IMR-90 (cell line): ENCODE data around the gene PLCG2. TPM values are rescaled to one million over a fixed set of nuclear protein-coding genes. Genes with fewer than 3 reads are reported as not detected.

Source experiments
- ATAC-seq: fragments of 200-7000 bp; cut with Tn5 transposase; 2 replicates; pipeline ENCODE4 v1.9.1; 2020; ENCODE audit warnings: low read depth, mild to moderate bottlenecking, moderate library complexity
- BruUV-seq: library from RNA; stranded (reverse); fragments of 400-500 nt; replicated peaks from 2 replicates; lab custom pipeline; 2021; lab: Mats Ljungman, UMichigan
- CTCF ChIA-PET: fragments of 300-600 bp; formaldehyde crosslinking; extraction: SDS; loops from one replicate; lab custom pipeline; 2021; ENCODE audit warnings: antibody characterized with exemption; lab: Yijun Ruan, JAX
- POLR2A ChIA-PET: fragments of 300-600 bp; sonication (Branson Sonifier 250); formaldehyde crosslinking; loops from one replicate; lab custom pipeline; 2022; ENCODE audit warnings: antibody characterized with exemption; ENCODE audit not compliant: unreplicated experiment; lab: Charles Lee
- DNase-seq: peaks from one replicate; pipeline ENCODE4 v3.0.0; 2013
- H2AFZ ChIP-seq: replicated peaks from 2 replicates; pipeline ENCODE3; 2013; ENCODE audit warnings: low read length, mild to moderate bottlenecking; ENCODE audit not compliant: poor library complexity
- H2AK5ac ChIP-seq: 2 replicates; pipeline ENCODE4 v1.6.1; 2013; ENCODE audit warnings: low read depth, low read length, inconsistent platforms
- H2AK9ac ChIP-seq: replicated peaks from 2 replicates; pipeline ENCODE3; 2013; ENCODE audit warnings: mild to moderate bottlenecking, low read depth, low read length, moderate library complexity; ENCODE audit not compliant: poor library complexity
- H2BK120ac ChIP-seq: 2 replicates; pipeline ENCODE4 v1.6.1; 2013; ENCODE audit warnings: low read depth, low read length, inconsistent platforms
- H2BK15ac ChIP-seq: 3 replicates; pipeline ENCODE4 v1.6.1; 2013; ENCODE audit warnings: low read depth, low read length, inconsistent platforms
- H2BK20ac ChIP-seq: 2 replicates; pipeline ENCODE4 v1.6.1; 2013; ENCODE audit warnings: low read depth, mild to moderate bottlenecking, inconsistent platforms, low read length, moderate library complexity
- H2BK5ac ChIP-seq: 2 replicates; pipeline ENCODE4 v1.6.1; 2013; ENCODE audit warnings: mild to moderate bottlenecking, low read depth, low read length, inconsistent platforms; ENCODE audit not compliant: poor library complexity, severe bottlenecking
- H3K14ac ChIP-seq: replicated peaks from 2 replicates; pipeline ENCODE4 v1.6.1; 2013; ENCODE audit warnings: low read depth, low read length, inconsistent platforms
- H3K18ac ChIP-seq: 2 replicates; pipeline ENCODE4 v1.6.1; 2013; ENCODE audit warnings: low read depth, low read length, control low read depth
- H3K23ac ChIP-seq: 2 replicates; pipeline ENCODE4 v1.6.1; 2013; ENCODE audit warnings: low read depth, low read length, inconsistent platforms
- H3K27ac ChIP-seq: 2 replicates; pipeline ENCODE4 v1.5.1; 2013; ENCODE audit warnings: mild to moderate bottlenecking, control low read depth, low read length; ENCODE audit not compliant: insufficient read depth
- H3K27me3 ChIP-seq: 2 replicates; pipeline ENCODE4 v1.6.1; 2013; ENCODE audit warnings: low read length; ENCODE audit not compliant: control insufficient read depth, insufficient read depth
- H3K36me3 ChIP-seq: 2 replicates; pipeline ENCODE4 v1.6.1; 2013; ENCODE audit warnings: low read length, mixed read lengths; ENCODE audit not compliant: control insufficient read depth, insufficient read depth
- H3K4ac ChIP-seq: 2 replicates; pipeline ENCODE4 v1.6.1; 2013; ENCODE audit warnings: low read depth, low read length, inconsistent platforms
- H3K4me1 ChIP-seq: 2 replicates; pipeline ENCODE4 v1.6.1; 2013; ENCODE audit warnings: low read length, mixed read lengths; ENCODE audit not compliant: control insufficient read depth, insufficient read depth
- H3K4me2 ChIP-seq: 2 replicates; pipeline ENCODE4 v1.6.1; 2013; ENCODE audit warnings: low read depth, mild to moderate bottlenecking, control low read depth, low read length, moderate library complexity
- H3K4me3 ChIP-seq: 2 replicates; pipeline ENCODE4 v1.5.1; 2013; ENCODE audit warnings: low read depth, mild to moderate bottlenecking, control low read depth, low read length, moderate library complexity; ENCODE audit not compliant: insufficient read depth
- H3K56ac ChIP-seq: 2 replicates; pipeline ENCODE4 v1.6.1; 2013; ENCODE audit warnings: low read length, inconsistent platforms; ENCODE audit not compliant: insufficient read depth; ENCODE audit errors: extremely low read depth
- H3K79me1 ChIP-seq, 2 experiments: 2 replicates each; pipeline ENCODE4 v1.6.1; 2013; ENCODE audit warnings: low read length in 2 of 2, inconsistent platforms in 1 of 2, low read depth in 1 of 2
- H3K9ac ChIP-seq: 2 replicates; pipeline ENCODE4 v1.6.1; 2013; ENCODE audit warnings: low read depth, low read length, control low read depth
- H3K9me1 ChIP-seq: 2 replicates; pipeline ENCODE4 v1.6.1; 2013; ENCODE audit warnings: low read length, inconsistent platforms; ENCODE audit not compliant: insufficient read depth
- H3K9me3 ChIP-seq: 2 replicates; pipeline ENCODE4 v1.6.1; 2013; ENCODE audit warnings: low read length; ENCODE audit not compliant: control insufficient read depth, insufficient read depth
- H4K20me1 ChIP-seq: 2 replicates; pipeline ENCODE4 v1.6.1; 2013; ENCODE audit warnings: low read length, inconsistent platforms; ENCODE audit not compliant: insufficient read depth
- H4K5ac ChIP-seq: 2 replicates; pipeline ENCODE4 v1.6.1; 2013; ENCODE audit warnings: mild to moderate bottlenecking, low read depth, low read length, control low read depth
- H4K8ac ChIP-seq, 2 experiments: 2 replicates each; pipeline ENCODE4 v1.6.1; 2013; ENCODE audit warnings: low read depth in 2 of 2, low read length in 2 of 2, control low read depth in 1 of 2, inconsistent platforms in 1 of 2
- H4K91ac ChIP-seq: 2 replicates; pipeline ENCODE4 v1.6.1; 2013; ENCODE audit warnings: low read depth, low read length, inconsistent platforms; ENCODE audit not compliant: insufficient read depth
- BHLHE40 ChIP-seq: fragments of 150-350 bp; IDR thresholded peaks from 2 replicates; pipeline ENCODE4 v1.6.1; 2016; ENCODE audit warnings: mild to moderate bottlenecking, low read depth, low read length
- CEBPB ChIP-seq: IDR thresholded peaks from 2 replicates; pipeline ENCODE4 v1.6.1; 2012; ENCODE audit warnings: low read depth, low read length, improper control_type of control experiment
- CHD1 ChIP-seq: IDR thresholded peaks from 2 replicates; pipeline ENCODE4 v1.6.1; 2012; ENCODE audit warnings: low read depth, low read length, improper control_type of control experiment
- CTCF ChIP-seq: conservative IDR thresholded peaks from 2 replicates; pipeline ENCODE4 v1.5.1; 2012; ENCODE audit warnings: mild to moderate bottlenecking, low read depth, low read length, improper control_type of control experiment
- ELK1 ChIP-seq: fragments of 150-350 bp; IDR thresholded peaks from 2 replicates; pipeline ENCODE4 v1.6.1; 2016; ENCODE audit warnings: low read depth, mild to moderate bottlenecking, low read length, moderate library complexity, borderline replicate concordance
- MAFK ChIP-seq: IDR thresholded peaks from 2 replicates; pipeline ENCODE4 v1.6.1; 2012; ENCODE audit warnings: low read depth, low read length, improper control_type of control experiment
- NFE2L2 ChIP-seq: fragments of 150-350 bp; IDR thresholded peaks from 2 replicates; pipeline ENCODE4 v1.6.1; 2016; ENCODE audit warnings: low read depth, mild to moderate bottlenecking, low read length
- POLR2A ChIP-seq: IDR thresholded peaks from 2 replicates; pipeline ENCODE4 v1.6.1; 2012; ENCODE audit warnings: mild to moderate bottlenecking, low read depth, low read length
- RAD21 ChIP-seq: IDR thresholded peaks from 2 replicates; pipeline ENCODE4 v1.6.1; 2012; ENCODE audit warnings: low read length, improper control_type of control experiment
- RFX5 ChIP-seq: IDR thresholded peaks from 2 replicates; pipeline ENCODE4 v1.8.0; 2012; ENCODE audit warnings: low read depth, mild to moderate bottlenecking, low read length, moderate library complexity
- USF2 ChIP-seq: fragments of 150-350 bp; IDR thresholded peaks from 2 replicates; pipeline ENCODE4 v1.6.1; 2017; ENCODE audit warnings: mild to moderate bottlenecking, antibody characterized with exemption, low read length, low read depth
- WGBS, 2 experiments: methylation state at CpG; one replicate each; pipeline versions ENCODE4 v1.1.5 to v1.1.7; 2013; ENCODE audit warnings: missing lambda C conversion rate in 2 of 2; ENCODE audit not compliant: insufficient read length in 1 of 2; ENCODE audit errors: extremely low coverage in 2 of 2; 5-methylcytosine and 5-hydroxymethylcytosine counted together
- dilution Hi-C: fragments of 300-500 bp; cut with HindIII; formaldehyde crosslinking; loops from one replicate; pipeline ENCODE4 v1.14.3; 2018; ENCODE audit warnings: low sequenced_read_pairs; ENCODE audit not compliant: unreplicated experiment
- in situ Hi-C: fragments of 300-500 bp; cut with MboI; formaldehyde crosslinking; loops from 3 replicates; pipeline ENCODE4 v1.14.3; 2019; ENCODE audit warnings: low sequenced_read_pairs, inconsistent platforms, mixed read lengths
- intact Hi-C: fragments of 100-400 bp; cut with micrococcal nuclease; formaldehyde crosslinking; loops from 2 replicates; pipeline ENCODE4 v1.10.0; 2022
- polyA plus RNA-seq, 3 experiments: library from polyadenylated mRNA; depleted of rRNA; stranded (reverse); fragments of >200 nt; gene quantifications; 2 replicates each; pipeline ENCODE4 v1.2.3, GENCODE V29; 2012; ENCODE audit warnings: low replicate concordance in 1 of 3
- total RNA-seq: library from RNA; depleted of rRNA; stranded (reverse); fragments of >200 nt; gene quantifications from 2 replicates; pipeline ENCODE4 v1.2.3, GENCODE V29; 2012

The PLCG2 gene
- total and polyA plus RNA-seq, 2 of the 4 experiments (the other 2 are of a cell fraction) = 0.14 to 0.18 TPM

GRCh38 chr16:81792828-81793227, 13.7 kb downstream of the PLCG2 start:
- H4K91ac ChIP-seq = no peak overlapping the region
- no CpG with 5 or more reads among the region's 1 CpG for WGBS, 2 experiments
- DNase-seq (no peak), ATAC-seq (no peak)
- no peak overlapping the region for H2AFZ ChIP-seq
- CTCF ChIA-PET = no interaction called here
- H3K9me1 ChIP-seq = no peaks in the 10 kb centered on the region
- H2AK5ac ChIP-seq = no peak overlapping the region
- H3K4me2 ChIP-seq = no peak overlapping the region
- no peak overlapping the region for H2BK5ac ChIP-seq
- H3K79me1 ChIP-seq = no peaks in the 10 kb centered on the region
- no peaks in the 10 kb centered on the region for H3K36me3 ChIP-seq
- no peaks in the 10 kb centered on the region for H3K4me1 ChIP-seq
- H3K27ac ChIP-seq = no peak overlapping the region
- dilution Hi-C loops = no loop called here
- H3K18ac ChIP-seq = no peak overlapping the region
- H3K23ac ChIP-seq = no peak overlapping the region
- H3K9me3 ChIP-seq = no peaks in the 10 kb centered on the region
- H3K56ac ChIP-seq = no peak overlapping the region
- no peaks in the 10 kb centered on the region for H4K20me1 ChIP-seq
- POLR2A ChIA-PET = no interaction called here
- no peak for TF ChIP-seq NFE2L2
- TF ChIP-seq MAFK = no peak
- TF ChIP-seq RFX5 = no peak
- no peak for TF ChIP-seq USF2
- TF ChIP-seq POLR2A = no peak
- no peak for TF ChIP-seq ELK1
- no peak for TF ChIP-seq CHD1
- no peak for TF ChIP-seq CEBPB
- TF ChIP-seq CTCF = no peak
- no peak for TF ChIP-seq RAD21
- no peak for TF ChIP-seq BHLHE40
- BruUV-seq = no TSS peak
- H3K14ac ChIP-seq = no peak overlapping the region
- no peak overlapping the region for H4K5ac ChIP-seq
- no peak overlapping the region for H3K9ac ChIP-seq
- no peak overlapping the region for H2AK9ac ChIP-seq
- no peak overlapping the region for H2BK20ac ChIP-seq
- no peak overlapping the region for H2BK15ac ChIP-seq
- H3K4me3 ChIP-seq = no peak overlapping the region
- H3K4ac ChIP-seq = no peak overlapping the region
- no peak overlapping the region for H2BK120ac ChIP-seq
- intact Hi-C loops = no loop called here
- no peak overlapping the region for H4K8ac ChIP-seq
- in situ Hi-C loops = no loop called here
- peaks cover 6% of the 10 kb centered on the region; the same call in 1 of the 2 replicates for H3K27me3 ChIP-seq
